GM12878 (cell line): Measurements from ENCODE around the gene HPGD.

ENCODE experiments used
- BRCA1 ChIP-seq: IDR thresholded peaks from 2 replicates; pipeline ENCODE4 v1.6.1; 2011; ENCODE audit warnings: low read depth, low read length, improper control_type of control experiment
- CTCF ChIP-seq, 3 experiments: IDR thresholded peaks in 2 of 3; conservative IDR thresholded peaks in 1 of 3; 2 replicates each; pipeline ENCODE4 v1.5.1; 2011; ENCODE audit warnings: low read depth in 3 of 3, low read length in 3 of 3, mild to moderate bottlenecking in 3 of 3, control low read depth in 2 of 3, moderate library complexity in 2 of 3, inconsistent platforms in 1 of 3, mixed read lengths in 1 of 3; ENCODE audit not compliant: control insufficient read depth in 2 of 3, insufficient read depth in 1 of 3; ENCODE audit errors: extremely low read depth in 1 of 3
- EGR1 ChIP-seq, 2 experiments: IDR thresholded peaks; 1 replicate in 1 of 2; 2 replicates in 1 of 2; pipeline ENCODE4 v1.6.1; 2011 to 2012; ENCODE audit warnings: low read depth in 2 of 2, low read length in 2 of 2, borderline replicate concordance in 1 of 2, mild to moderate bottlenecking in 1 of 2, moderate library complexity in 1 of 2
- EZH2 ChIP-seq: IDR thresholded peaks from 2 replicates; pipeline ENCODE4 v1.6.1; 2012; ENCODE audit warnings: low read depth, mild to moderate bottlenecking, control low read depth, inconsistent platforms, low read length, borderline replicate concordance; ENCODE audit not compliant: control insufficient read depth
- NFYB ChIP-seq: IDR thresholded peaks from 2 replicates; pipeline ENCODE4 v1.6.1; 2011; ENCODE audit warnings: low read depth, mild to moderate bottlenecking, low read length, improper control_type of control experiment, moderate library complexity; ENCODE audit not compliant: insufficient read depth
- RFX5 ChIP-seq: IDR thresholded peaks from 2 replicates; pipeline ENCODE4 v1.6.1; 2011; ENCODE audit warnings: low read depth, low read length, improper control_type of control experiment
- SIN3A ChIP-seq: IDR thresholded peaks from 2 replicates; pipeline ENCODE4 v1.6.1; 2012; ENCODE audit warnings: low read depth, low read length, improper control_type of control experiment
- ZSCAN29 ChIP-seq: fragments of 450-650 bp; IDR thresholded peaks from 2 replicates; pipeline ENCODE4 v1.6.1; 2017; ENCODE audit warnings: mild to moderate bottlenecking, moderate library complexity

GRCh38 chr4:174555789-174556630 is 33.7 kb upstream of the HPGD start:
- TF ChIP-seq RFX5 (no peak), SIN3A (no peak), CTCF (IDR thresholded peaks at IDR 0.05 in 2 of 3, conservative IDR thresholded peaks at IDR 0.05 in 1 of 3; ENCODE audit: control insufficient read depth in 2 of 3, extremely low read depth in 1 of 3, insufficient read depth in 1 of 3, low read depth in 3 of 3, low read length in 3 of 3) (no peak), BRCA1 (no peak), EZH2 (no peak), EGR1 (IDR thresholded peaks at IDR 0.05; ENCODE audit: borderline replicate concordance in 1 of 2, low read depth in 2 of 2, low read length in 2 of 2) (no peak), ZSCAN29 (no peak), NFYB (no peak)
